Ishikawa (cell line): ENCODE results near the gene MAP3K19.

Source experiments
- CEBPB ChIP-seq: IDR thresholded peaks from 2 replicates; pipeline ENCODE4 v1.6.1; 2012
- CREB1 ChIP-seq: IDR thresholded peaks from 2 replicates; pipeline ENCODE4 v1.6.1; 2012; ENCODE audit warnings: low read depth
- EGR1 ChIP-seq: IDR thresholded peaks from 2 replicates; pipeline ENCODE4 v1.6.1; 2012
- EP300 ChIP-seq: IDR thresholded peaks from 2 replicates; pipeline ENCODE4 v1.6.1; 2012; ENCODE audit warnings: borderline replicate concordance
- FOXM1 ChIP-seq: IDR thresholded peaks from 2 replicates; pipeline ENCODE4 v1.6.1; 2012; ENCODE audit warnings: low read depth, borderline replicate concordance
- NFIC ChIP-seq: IDR thresholded peaks from 2 replicates; pipeline ENCODE4 v1.6.1; 2012
- RAD21 ChIP-seq: IDR thresholded peaks from 2 replicates; pipeline ENCODE4 v1.6.1; 2012; ENCODE audit warnings: low read depth
- TCF12 ChIP-seq: IDR thresholded peaks from 2 replicates; pipeline ENCODE4 v1.6.1; 2012; ENCODE audit warnings: low read depth
- TEAD4 ChIP-seq: IDR thresholded peaks from 2 replicates; pipeline ENCODE4 v1.6.1; 2012
- YY1 ChIP-seq: IDR thresholded peaks from 2 replicates; pipeline ENCODE4 v1.6.1; 2012; ENCODE audit warnings: low read depth
- TF ChIP-seq, protein P1 (sequence below): IDR thresholded peaks from 2 replicates; pipeline ENCODE4 v1.6.1; 2012
- TF ChIP-seq, protein P2 (sequence below): IDR thresholded peaks from 2 replicates; pipeline ENCODE4 v1.6.1; 2012; ENCODE audit warnings: low read depth, mild to moderate bottlenecking
- TF ChIP-seq, protein P3 (sequence below): IDR thresholded peaks from 2 replicates; pipeline ENCODE4 v1.6.1; 2012

DNA sequence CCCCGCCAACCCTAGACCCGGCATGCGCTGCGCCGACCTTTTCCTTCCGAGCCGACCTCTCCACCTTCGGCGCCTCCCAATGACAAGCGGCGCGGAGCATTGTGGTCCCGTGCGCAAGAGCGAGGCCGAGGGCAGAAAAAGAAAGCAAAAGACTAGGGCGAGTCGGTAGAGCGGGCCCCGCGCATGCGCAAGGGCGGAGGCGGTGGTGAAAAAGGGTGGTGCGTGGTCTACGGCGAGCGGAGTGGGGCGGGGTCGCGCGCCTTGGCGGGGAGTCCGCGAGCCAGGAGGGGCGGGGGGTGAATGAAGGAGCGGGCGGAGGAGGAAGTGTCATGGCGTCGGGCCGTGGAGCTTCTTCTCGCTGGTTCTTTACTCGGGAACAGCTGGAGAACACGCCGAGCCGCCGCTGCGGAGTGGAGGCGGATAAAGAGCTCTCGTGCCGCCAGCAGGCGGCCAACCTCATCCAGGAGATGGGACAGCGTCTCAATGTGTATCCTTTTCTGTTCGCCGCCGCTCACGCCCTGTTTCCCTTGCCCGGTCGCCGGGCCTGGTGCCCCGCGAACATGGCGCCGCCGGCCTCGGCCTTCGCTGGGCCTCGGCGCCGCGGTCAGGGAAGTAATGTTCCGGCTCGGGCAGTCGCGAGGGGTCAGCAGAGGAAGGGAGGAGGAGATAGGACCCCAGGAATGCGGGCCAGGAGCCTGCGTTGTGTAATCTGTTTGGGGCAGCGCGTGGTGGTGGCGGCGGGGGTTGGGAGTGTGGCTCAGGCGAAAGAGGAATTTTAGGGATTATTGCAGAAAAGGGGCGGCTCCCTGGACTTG is 128.5 kb downstream of the MAP3K19 start, which contains the start of gene CCNT2:
- TF ChIP-seq NFIC = peak; percentile 66
- TF ChIP-seq, protein P1, sequence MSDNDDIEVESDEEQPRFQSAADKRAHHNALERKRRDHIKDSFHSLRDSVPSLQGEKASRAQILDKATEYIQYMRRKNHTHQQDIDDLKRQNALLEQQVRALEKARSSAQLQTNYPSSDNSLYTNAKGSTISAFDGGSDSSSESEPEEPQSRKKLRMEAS = peak; percentile 28; the same call in 1 of the 2 replicates
- no peak for TF ChIP-seq RAD21
- TF ChIP-seq FOXM1 = no peak
- no peak; the same call in 1 of the 2 replicates for TF ChIP-seq CEBPB
- peak; percentile 94 for TF ChIP-seq YY1
- no peak for TF ChIP-seq EP300
- TF ChIP-seq CREB1 = peak; percentile 91
- TF ChIP-seq, protein P2, sequence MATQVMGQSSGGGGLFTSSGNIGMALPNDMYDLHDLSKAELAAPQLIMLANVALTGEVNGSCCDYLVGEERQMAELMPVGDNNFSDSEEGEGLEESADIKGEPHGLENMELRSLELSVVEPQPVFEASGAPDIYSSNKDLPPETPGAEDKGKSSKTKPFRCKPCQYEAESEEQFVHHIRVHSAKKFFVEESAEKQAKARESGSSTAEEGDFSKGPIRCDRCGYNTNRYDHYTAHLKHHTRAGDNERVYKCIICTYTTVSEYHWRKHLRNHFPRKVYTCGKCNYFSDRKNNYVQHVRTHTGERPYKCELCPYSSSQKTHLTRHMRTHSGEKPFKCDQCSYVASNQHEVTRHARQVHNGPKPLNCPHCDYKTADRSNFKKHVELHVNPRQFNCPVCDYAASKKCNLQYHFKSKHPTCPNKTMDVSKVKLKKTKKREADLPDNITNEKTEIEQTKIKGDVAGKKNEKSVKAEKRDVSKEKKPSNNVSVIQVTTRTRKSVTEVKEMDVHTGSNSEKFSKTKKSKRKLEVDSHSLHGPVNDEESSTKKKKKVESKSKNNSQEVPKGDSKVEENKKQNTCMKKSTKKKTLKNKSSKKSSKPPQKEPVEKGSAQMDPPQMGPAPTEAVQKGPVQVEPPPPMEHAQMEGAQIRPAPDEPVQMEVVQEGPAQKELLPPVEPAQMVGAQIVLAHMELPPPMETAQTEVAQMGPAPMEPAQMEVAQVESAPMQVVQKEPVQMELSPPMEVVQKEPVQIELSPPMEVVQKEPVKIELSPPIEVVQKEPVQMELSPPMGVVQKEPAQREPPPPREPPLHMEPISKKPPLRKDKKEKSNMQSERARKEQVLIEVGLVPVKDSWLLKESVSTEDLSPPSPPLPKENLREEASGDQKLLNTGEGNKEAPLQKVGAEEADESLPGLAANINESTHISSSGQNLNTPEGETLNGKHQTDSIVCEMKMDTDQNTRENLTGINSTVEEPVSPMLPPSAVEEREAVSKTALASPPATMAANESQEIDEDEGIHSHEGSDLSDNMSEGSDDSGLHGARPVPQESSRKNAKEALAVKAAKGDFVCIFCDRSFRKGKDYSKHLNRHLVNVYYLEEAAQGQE = 0 out of 2 replicates have a peak, but pooled peaks have one; percentile 11
- TF ChIP-seq, protein P3, sequence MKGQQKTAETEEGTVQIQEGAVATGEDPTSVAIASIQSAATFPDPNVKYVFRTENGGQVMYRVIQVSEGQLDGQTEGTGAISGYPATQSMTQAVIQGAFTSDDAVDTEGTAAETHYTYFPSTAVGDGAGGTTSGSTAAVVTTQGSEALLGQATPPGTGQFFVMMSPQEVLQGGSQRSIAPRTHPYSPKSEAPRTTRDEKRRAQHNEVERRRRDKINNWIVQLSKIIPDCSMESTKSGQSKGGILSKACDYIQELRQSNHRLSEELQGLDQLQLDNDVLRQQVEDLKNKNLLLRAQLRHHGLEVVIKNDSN = 0 out of 2 replicates have a peak, but pooled peaks have one; percentile 18
- peak; percentile 31 for TF ChIP-seq TEAD4
- TF ChIP-seq TCF12 = peak; percentile 75; the same call in 1 of the 2 replicates
- TF ChIP-seq EGR1 = peak; percentile 56; the same call in 1 of the 2 replicates
